D721Med (cell line): ENCODE results near the gene GDPD5.

ENCODE experiments used
- DNase-seq: peaks from one replicate; pipeline ENCODE4 v3.0.0; 2011; ENCODE audit warnings: low spot score; ENCODE audit not compliant: insufficient read length
- FAIRE-seq: peaks from 2 replicates; lab custom pipeline; 2011; peaks lifted over from hg19 to GRCh38; lab: Jason Lieb, UNC
- CTCF ChIP-seq: IDR thresholded peaks from 2 replicates; pipeline ENCODE4 v1.5.1; 2012; ENCODE audit warnings: mild to moderate bottlenecking, control low read depth; ENCODE audit not compliant: insufficient read depth; ENCODE audit errors: missing control alignments

Gene GDPD5

GRCh38 chr11:75487365-75487764 is 38.4 kb downstream of the GDPD5 start:
- DNase-seq = no peak
- TF ChIP-seq CTCF = no peak
- FAIRE-seq = no peak

- TF ChIP-seq CTCF = no peak
- FAIRE-seq (no peak), DNase-seq (no peak)
Observed at GRCh38 chr11:75485742-75486141, 40.0 kb downstream of the GDPD5 start.

GRCh38 chr11:75482931-75483469 is 42.7 kb downstream of the GDPD5 start:
- no peak for FAIRE-seq

GRCh38 chr11:75481922-75482606 is 43.7 kb downstream of the GDPD5 start:
- no peak for FAIRE-seq
- no peak for DNase-seq
- no peak for TF ChIP-seq CTCF

More at GRCh38 chr11:75482931-75483469, 42.7 kb downstream of the GDPD5 start:
- DNase-seq = no peak
- TF ChIP-seq CTCF = no peak

GRCh38 chr11:75481223-75481921 is 44.4 kb downstream of the GDPD5 start:
- TF ChIP-seq CTCF = no peak
- FAIRE-seq = no peak
- no peak for DNase-seq

- FAIRE-seq (no peak), DNase-seq (no peak)
- no peak for TF ChIP-seq CTCF
Observed at GRCh38 chr11:75480185-75481175, 45.3 kb downstream of the GDPD5 start.
